CD4-positive, alpha-beta T cell treated with Interleukin-15 for 1 hour (primary cell): Measurements from ENCODE around the gene GRIN2C.

ENCODE experiments used
- DNase-seq: peaks from one replicate; pipeline ENCODE4 v3.0.0-alpha.2; 2020

GRIN2C gene

DNA sequence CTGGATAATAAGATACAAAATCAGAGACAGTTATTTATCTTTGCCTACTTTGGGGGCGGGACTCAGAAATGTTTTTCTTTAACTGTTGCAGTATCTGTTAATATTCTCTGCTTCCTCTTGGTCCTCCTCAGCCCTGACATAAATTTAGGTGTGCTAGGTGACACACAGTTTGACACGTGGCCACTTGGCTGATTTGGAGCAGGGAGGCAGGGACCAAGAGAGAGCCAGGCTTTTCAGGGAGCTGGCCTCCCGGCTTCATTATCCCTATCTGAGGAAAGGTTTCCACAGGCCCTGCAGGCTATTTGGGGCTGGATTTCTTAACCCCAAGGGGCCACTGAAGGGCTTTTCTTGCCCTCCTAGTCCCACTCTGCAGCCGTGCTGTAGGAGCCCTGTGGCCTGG, 63.5 kb downstream of the GRIN2C start:
- no peak for DNase-seq

DNA sequence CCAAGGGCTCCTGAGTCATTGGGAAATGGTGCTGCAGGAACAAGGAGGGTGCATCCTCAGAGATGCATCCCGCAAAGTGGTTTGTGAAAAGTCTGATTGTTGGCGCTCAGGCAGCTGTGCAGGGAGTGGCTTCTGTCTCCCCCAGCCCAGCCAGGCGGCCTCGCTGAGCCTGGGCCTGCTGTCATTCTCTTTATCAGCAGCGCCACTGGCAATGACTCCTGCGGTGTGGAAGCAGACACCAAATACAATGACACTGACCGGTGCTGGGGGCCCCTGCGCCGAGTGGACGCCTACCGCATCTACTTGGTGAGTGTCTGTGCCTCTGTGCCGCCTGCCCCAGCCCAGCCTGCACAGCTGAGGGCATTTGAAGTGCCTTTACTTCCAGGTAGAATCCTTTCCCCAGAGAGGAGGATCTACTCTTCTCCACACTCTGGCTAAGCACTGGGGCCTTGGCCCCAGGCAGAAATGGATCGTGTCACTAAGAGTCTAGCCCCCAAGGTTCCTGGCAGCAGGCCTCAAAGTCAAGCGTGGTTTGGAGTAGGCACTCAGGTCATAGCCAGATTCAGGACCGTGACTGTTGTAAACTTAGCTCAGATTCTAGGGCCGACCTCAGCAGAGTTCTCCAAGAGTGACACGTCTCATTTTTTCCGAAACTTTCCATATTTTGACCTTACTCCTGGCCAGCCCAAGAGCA, 64.2 kb downstream of the GRIN2C start:
- DNase-seq: no peak

DNA sequence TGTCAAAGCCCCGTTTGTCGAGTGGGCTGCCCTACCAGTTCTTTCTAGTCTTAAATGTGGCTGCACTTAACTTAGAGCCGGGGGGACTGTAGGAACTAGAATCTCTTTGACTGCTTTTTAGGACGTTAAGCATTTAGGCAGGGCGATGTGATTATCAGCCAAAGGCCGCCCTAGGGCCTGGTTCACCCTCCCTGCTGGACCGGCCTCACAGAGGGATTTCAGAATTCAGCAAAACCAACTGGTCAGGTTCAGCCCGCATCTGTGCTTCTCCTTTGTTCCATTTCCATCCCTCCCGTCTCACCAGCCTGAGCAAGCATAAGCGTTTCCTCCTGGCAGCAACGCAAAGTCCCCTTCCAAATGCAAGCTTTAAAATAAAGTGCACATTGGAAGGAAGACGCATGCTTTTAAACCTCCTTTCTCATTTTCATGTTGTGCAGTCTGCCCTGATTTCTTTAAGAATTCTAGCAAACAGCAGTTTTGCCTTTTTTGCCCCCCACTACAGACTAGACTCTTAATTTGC, 67.0 kb downstream of the GRIN2C start:
- no peak for DNase-seq
